OCI-LY3 (cell line): ENCODE measurements around the gene CARD16.

Experiments used
- CTCF ChIP-seq: fragments of 200-600, 300-600 bp; sonication (generic); IDR thresholded peaks from 2 replicates; pipeline ENCODE4 v1.5.1; 2014; ENCODE audit warnings: antibody characterized with exemption, low read length, low read depth
- EZH2phosphoT487 ChIP-seq: fragments of 200-600 bp; shearing (Covaris generic); IDR thresholded peaks from 2 replicates; pipeline ENCODE4 v1.6.1; 2018; ENCODE audit warnings: antibody characterized with exemption, mixed run types, low read depth

GRCh38 chr11:105005451-105005845 lies 39.7 kb downstream of the CARD16 start:
- TF ChIP-seq CTCF (no peak), EZH2phosphoT487 (no peak)
